GM21786 (cell line): ENCODE results near the gene MYH13.

Source experiments
- ATAC-seq: cut with Tn5 transposase; IDR thresholded peaks from one replicate; pipeline ENCODE4 v1.9.1; 2021; ENCODE audit not compliant: unreplicated experiment

Gene MYH13

GRCh38 chr17:10262451-10262850, 110.4 kb downstream of the MYH13 start:
- ATAC-seq, result no peak

GRCh38 chr17:10261098-10261497, 111.7 kb downstream of the MYH13 start:
- no peak for ATAC-seq

- peak; percentile 76 for ATAC-seq
Observed at GRCh38 chr17:10251212-10251948, 121.4 kb downstream of the MYH13 start.
